PFSK-1 (cell line): ENCODE results near the gene GPC6.

Experiments
- POLR2AphosphoS5 ChIP-seq: IDR thresholded peaks from 2 replicates; pipeline ENCODE4 v1.6.1; 2012; ENCODE audit warnings: low read depth, mild to moderate bottlenecking, control low read depth, low read length, moderate library complexity
- REST ChIP-seq, 2 experiments: IDR thresholded peaks; 2 replicates each; pipeline versions ENCODE4 v1.6.1 to v1.8.0; 2011 to 2012; ENCODE audit warnings: low read depth in 2 of 2, low read length in 2 of 2, control low read depth in 1 of 2, inconsistent platforms in 1 of 2, mild to moderate bottlenecking in 1 of 2, moderate library complexity in 1 of 2; ENCODE audit not compliant: insufficient read depth in 1 of 2
- SIN3A ChIP-seq: IDR thresholded peaks from 2 replicates; pipeline ENCODE4 v1.6.1; 2012; ENCODE audit warnings: mild to moderate bottlenecking, low read length, moderate library complexity, borderline replicate concordance; ENCODE audit not compliant: insufficient read depth
- TAF1 ChIP-seq: IDR thresholded peaks from 2 replicates; pipeline ENCODE4 v1.6.1; 2012; ENCODE audit warnings: low read length, control low read depth, borderline replicate concordance; ENCODE audit not compliant: insufficient read depth

GRCh38 chr13:94050686-94051085 lies 824.1 kb downstream of the GPC6 start:
- TF ChIP-seq SIN3A (no peak), POLR2AphosphoS5 (no peak), REST (IDR thresholded peaks at IDR 0.05; ENCODE audit: insufficient read depth in 1 of 2, low read depth in 2 of 2, low read length in 2 of 2) (no peak), TAF1 (no peak)
